GM19099 (cell line): ENCODE measurements around the gene GMPPB.

Experiments
- POLR2A ChIP-seq: IDR thresholded peaks from 3 replicates; pipeline ENCODE4 v1.6.1; 2011; ENCODE audit warnings: low read depth; ENCODE audit not compliant: insufficient read length; ENCODE audit errors: extremely low read depth

The GMPPB gene

GRCh38 chr3:49680493-49681231 is 43.1 kb downstream of the GMPPB start:
- TF ChIP-seq POLR2A: no peak

GRCh38 chr3:49675912-49676311 is 47.8 kb downstream of the GMPPB start:
- no peak for TF ChIP-seq POLR2A

GRCh38 chr3:49674497-49674983 is 49.2 kb downstream of the GMPPB start:
- no peak for TF ChIP-seq POLR2A

- TF ChIP-seq POLR2A: peak; percentile 83
Observed at GRCh38 chr3:49673715-49674496, 49.8 kb downstream of the GMPPB start, which contains the start of gene APEH. Gene APEH (plus strand): TSS chr3:49674351. CDS start chr3:49674402, 51 bp downstream.

- TF ChIP-seq POLR2A: no peak
Observed at GRCh38 chr3:49673121-49673714, 50.5 kb downstream of the GMPPB start.

- no peak for TF ChIP-seq POLR2A
Observed at GRCh38 chr3:49671291-49672288, 52.2 kb downstream of the GMPPB start.

GRCh38 chr3:49670940-49671290 is 52.8 kb downstream of the GMPPB start:
- TF ChIP-seq POLR2A: no peak
